Neural progenitor cell (in vitro differentiated cells): Measurements from ENCODE around the gene UBE2J1. TPM values are rescaled to one million over a fixed set of nuclear protein-coding genes. Genes with fewer than 3 reads are reported as not detected.

Experiments used
- DNase-seq: peaks from one replicate; pipeline ENCODE4 v3.0.0-alpha.2; 2016; ENCODE audit warnings: low spot score
- H2AFZ ChIP-seq: fragments of 200-600 bp; sonication (generic); replicated peaks from 2 replicates; pipeline ENCODE4 v1.6.1; 2016; ENCODE audit warnings: antibody characterized with exemption
- H3F3A ChIP-seq: fragments of 200-600 bp; sonication (generic); 2 replicates; pipeline ENCODE4 v1.6.1; 2016; ENCODE audit warnings: antibody characterized with exemption, low read depth
- H3K27ac ChIP-seq: fragments of 200-600 bp; sonication (generic); 2 replicates; pipeline ENCODE4 v1.5.1; 2016; ENCODE audit warnings: mild to moderate bottlenecking
- H3K27me3 ChIP-seq: fragments of 200-600 bp; sonication (generic); 2 replicates; pipeline ENCODE4 v1.6.1; 2016; ENCODE audit warnings: mild to moderate bottlenecking, moderate library complexity
- H3K36me3 ChIP-seq: fragments of 200-600 bp; sonication (generic); 2 replicates; pipeline ENCODE4 v1.5.1; 2016
- H3K4me1 ChIP-seq: fragments of 200-600 bp; sonication (generic); 2 replicates; pipeline ENCODE4 v1.6.1; 2016; ENCODE audit warnings: mixed run types
- H3K4me2 ChIP-seq: fragments of 200-600 bp; sonication (generic); 2 replicates; pipeline ENCODE4 v1.6.1; 2016
- H3K4me3 ChIP-seq: fragments of 200-600 bp; sonication (generic); 2 replicates; pipeline ENCODE4 v1.5.1; 2016
- H3K79me2 ChIP-seq: fragments of 200-600 bp; sonication (generic); 2 replicates; pipeline ENCODE4 v1.6.1; 2016; ENCODE audit warnings: low read depth
- H3K9ac ChIP-seq: fragments of 200-600 bp; sonication (generic); 2 replicates; pipeline ENCODE4 v1.6.1; 2016
- H3K9me3 ChIP-seq: fragments of 200-600 bp; sonication (generic); 2 replicates; pipeline ENCODE4 v1.5.1; 2016; ENCODE audit warnings: low read depth
- H4K20me1 ChIP-seq: fragments of 200-600 bp; sonication (generic); 2 replicates; pipeline ENCODE4 v1.6.1; 2016; ENCODE audit warnings: low read depth
- H3K27ac Mint-ChIP-seq: 3 replicates; pipeline ENCODE4 v1.8.0; 2021; ENCODE audit warnings: mixed read lengths
- H3K27me3 Mint-ChIP-seq: 2 replicates; pipeline ENCODE4 v1.8.0; 2022; ENCODE audit warnings: low read depth, mild to moderate bottlenecking, inconsistent platforms, moderate library complexity, mixed read lengths; ENCODE audit not compliant: insufficient read depth
- H3K36me3 Mint-ChIP-seq: 3 replicates; pipeline ENCODE4 v1.8.0; 2021; ENCODE audit warnings: mixed read lengths
- H3K4me1 Mint-ChIP-seq: 3 replicates; pipeline ENCODE4 v1.8.0; 2021; ENCODE audit warnings: mixed read lengths
- H3K4me3 Mint-ChIP-seq: 3 replicates; pipeline ENCODE4 v1.8.0; 2021; ENCODE audit warnings: mild to moderate bottlenecking, moderate library complexity, mixed read lengths
- H3K9me3 Mint-ChIP-seq: 3 replicates; pipeline ENCODE4 v1.8.0; 2020; ENCODE audit warnings: mixed read lengths
- CTCF ChIP-seq: fragments of 200-600 bp; sonication (generic); IDR thresholded peaks from 2 replicates; pipeline ENCODE4 v1.5.1; 2017; ENCODE audit warnings: antibody characterized with exemption, mild to moderate bottlenecking
- EZH2 ChIP-seq: fragments of 200-600 bp; sonication (generic); IDR thresholded peaks from 2 replicates; pipeline ENCODE4 v1.6.1; 2017; ENCODE audit warnings: antibody characterized with exemption, mild to moderate bottlenecking, moderate library complexity
- EZH2phosphoT487 ChIP-seq: fragments of 200-600 bp; sonication (generic); IDR thresholded peaks from 2 replicates; pipeline ENCODE4 v1.6.1; 2017; ENCODE audit warnings: antibody characterized with exemption
- total RNA-seq: library from RNA; depleted of rRNA; stranded (reverse); fragments of >200 nt; gene quantifications from 2 replicates; pipeline ENCODE4 v1.2.3, GENCODE V29; 2015; ENCODE audit warnings: low replicate concordance

UBE2J1 gene
- total RNA-seq, 1 donor from 2014 or later, result 43.0 TPM

GRCh38 chr6:89314692-89315091 is 37.8 kb downstream of the UBE2J1 start:
- H3K79me2 ChIP-seq, result no peaks in the 10 kb centered on the region
- DNase-seq, result no peak
- H3K9me3 ChIP-seq, result no peaks in the 10 kb centered on the region
- Mint-ChIP-seq H3K36me3 (peaks cover 9% of the 10 kb centered on the region), H3K27me3 (peaks cover 7% of the 10 kb centered on the region), H3K27ac (no peak overlapping the region), H3K4me3 (no peak overlapping the region), H3K9me3 (peaks cover 12% of the 10 kb centered on the region), H3K4me1 (peaks cover 35% of the 10 kb centered on the region)
- TF ChIP-seq EZH2 (no peak), CTCF (no peak), EZH2phosphoT487 (no peak)
- no peak overlapping the region for H3K4me3 ChIP-seq
- no peaks in the 10 kb centered on the region for H4K20me1 ChIP-seq
- peaks cover 19% of the 10 kb centered on the region for H3K4me1 ChIP-seq
- no peak overlapping the region for H3K27ac ChIP-seq
- no peak overlapping the region for H2AFZ ChIP-seq
- peaks cover 10% of the 10 kb centered on the region for H3F3A ChIP-seq
- H3K9ac ChIP-seq, result no peak overlapping the region
- H3K27me3 ChIP-seq, result no peaks in the 10 kb centered on the region
- H3K36me3 ChIP-seq, result no peaks in the 10 kb centered on the region
- no peak overlapping the region for H3K4me2 ChIP-seq

GRCh38 chr6:89313006-89313405 is 39.5 kb downstream of the UBE2J1 start:
- H3K79me2 ChIP-seq, result no peaks in the 10 kb centered on the region
- H3K27me3 ChIP-seq, result no peaks in the 10 kb centered on the region
- TF ChIP-seq EZH2 (no peak), EZH2phosphoT487 (no peak), CTCF (no peak)
- Mint-ChIP-seq H3K4me1 (peaks cover 35% of the 10 kb centered on the region), H3K4me3 (no peak overlapping the region), H3K27me3 (peaks cover 7% of the 10 kb centered on the region), H3K9me3 (peaks cover 4% of the 10 kb centered on the region), H3K27ac (no peak overlapping the region), H3K36me3 (peaks cover 9% of the 10 kb centered on the region)
- no peak overlapping the region for H3K4me2 ChIP-seq
- peaks cover 19% of the 10 kb centered on the region for H3K4me1 ChIP-seq
- no peaks in the 10 kb centered on the region for H3K9me3 ChIP-seq
- no peak overlapping the region for H3K27ac ChIP-seq
- no peaks in the 10 kb centered on the region for H3K36me3 ChIP-seq
- no peak overlapping the region for H3K9ac ChIP-seq
- H2AFZ ChIP-seq, result no peak overlapping the region
- no peaks in the 10 kb centered on the region for H4K20me1 ChIP-seq
- H3K4me3 ChIP-seq, result no peak overlapping the region
- no peak for DNase-seq
- peaks cover 10% of the 10 kb centered on the region for H3F3A ChIP-seq

GRCh38 chr6:89311853-89312531 is 40.5 kb downstream of the UBE2J1 start:
- Histone ChIP-seq H2AFZ (peak overlapping the region; percentile 89), H4K20me1 (no peaks in the 10 kb centered on the region), H3K9ac (no peak overlapping the region), H3K4me2 (peak overlapping the region; percentile 35), H3K9me3 (no peaks in the 10 kb centered on the region), H3K4me1 (peaks cover 14% of the 10 kb centered on the region), H3K27ac (no peak overlapping the region), H3K79me2 (no peaks in the 10 kb centered on the region), H3K4me3 (no peak overlapping the region), H3K36me3 (no peaks in the 10 kb centered on the region), H3K27me3 (no peaks in the 10 kb centered on the region), H3F3A (peaks cover 10% of the 10 kb centered on the region)
- Mint-ChIP-seq H3K9me3 (peaks cover 2% of the 10 kb centered on the region), H3K27me3 (peaks cover 7% of the 10 kb centered on the region), H3K4me1 (peaks cover 35% of the 10 kb centered on the region), H3K4me3 (peak overlapping the region; percentile 38), H3K27ac (peak overlapping the region; percentile 64), H3K36me3 (peaks cover 6% of the 10 kb centered on the region)
- DNase-seq, result peak; percentile 83
- no peak for TF ChIP-seq EZH2phosphoT487
- TF ChIP-seq EZH2, result no peak
- peak; percentile 78 for TF ChIP-seq CTCF
